NAMALWA (cell line): Measurements from ENCODE around the gene HIVEP3.

Experiments used
- DNase-seq: peaks from one replicate; pipeline ENCODE4 v3.0.0-alpha.2; 2015; ENCODE audit warnings: low spot score

The HIVEP3 gene

DNA sequence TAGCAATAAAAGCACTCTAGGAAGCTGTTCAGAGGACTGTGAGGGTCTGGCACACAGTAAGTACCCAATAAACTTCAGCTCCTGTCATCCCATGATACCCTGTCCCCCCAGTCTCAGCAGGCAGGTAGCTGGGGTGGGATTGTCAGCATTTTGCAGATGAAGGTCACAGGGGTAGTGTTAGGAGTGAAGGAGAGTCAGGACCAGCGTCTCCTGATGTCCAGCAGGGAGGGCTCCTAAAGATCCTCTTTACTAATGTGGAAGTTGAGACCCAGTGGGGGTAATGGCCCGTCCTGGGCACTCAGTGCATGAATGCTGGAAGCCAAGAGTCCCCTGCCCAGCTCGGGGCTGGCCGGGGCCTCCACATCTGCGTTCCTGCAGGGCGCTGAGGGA is 402.9 kb downstream of the HIVEP3 start:
- no peak for DNase-seq

DNA sequence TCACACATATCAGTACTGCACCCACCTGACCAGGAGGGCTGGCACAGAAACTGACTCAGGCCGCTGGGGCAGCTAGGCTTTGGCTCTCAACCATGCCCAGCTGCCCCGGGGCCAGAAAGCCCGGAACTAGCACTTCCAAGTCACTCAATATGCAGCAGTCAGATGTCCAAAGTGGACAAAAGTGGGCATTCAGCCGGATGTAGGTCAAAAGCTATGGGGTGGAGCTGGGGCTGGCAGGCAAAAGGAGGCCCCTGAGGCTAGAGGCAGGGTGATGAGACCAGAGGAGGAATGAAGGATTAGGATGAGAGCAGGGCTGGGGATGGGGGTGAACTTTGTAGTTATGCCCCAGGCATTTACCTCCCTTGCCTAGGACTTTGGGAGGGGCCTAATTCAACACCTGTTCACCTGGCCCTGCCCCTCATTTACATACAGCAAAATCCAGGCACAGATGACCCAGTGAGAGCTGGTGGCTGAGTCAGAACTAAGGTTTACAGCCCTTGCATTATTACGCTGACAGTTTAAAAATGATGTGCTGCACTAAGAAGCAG is 403.5 kb downstream of the HIVEP3 start:
- no peak for DNase-seq

DNA sequence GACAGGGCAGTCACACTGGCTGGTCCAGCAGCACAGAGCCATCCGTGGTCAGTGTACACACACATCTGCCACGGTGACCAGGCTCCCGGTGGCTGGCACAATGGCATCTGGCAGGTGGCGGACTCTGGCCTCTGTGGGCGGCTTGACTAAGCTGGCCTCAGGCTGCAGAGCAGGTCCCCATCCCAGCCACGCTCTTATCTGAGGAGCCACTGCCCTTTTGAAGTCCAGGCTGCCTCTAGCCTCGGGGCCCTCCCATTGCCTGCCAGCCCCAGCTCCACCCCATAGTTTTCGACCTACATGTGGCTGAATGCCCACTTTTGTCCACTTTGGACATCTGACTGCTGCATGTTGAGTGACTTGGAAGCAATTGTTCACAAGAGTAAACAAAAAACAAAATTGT is 404.3 kb downstream of the HIVEP3 start:
- DNase-seq, result no peak

DNA sequence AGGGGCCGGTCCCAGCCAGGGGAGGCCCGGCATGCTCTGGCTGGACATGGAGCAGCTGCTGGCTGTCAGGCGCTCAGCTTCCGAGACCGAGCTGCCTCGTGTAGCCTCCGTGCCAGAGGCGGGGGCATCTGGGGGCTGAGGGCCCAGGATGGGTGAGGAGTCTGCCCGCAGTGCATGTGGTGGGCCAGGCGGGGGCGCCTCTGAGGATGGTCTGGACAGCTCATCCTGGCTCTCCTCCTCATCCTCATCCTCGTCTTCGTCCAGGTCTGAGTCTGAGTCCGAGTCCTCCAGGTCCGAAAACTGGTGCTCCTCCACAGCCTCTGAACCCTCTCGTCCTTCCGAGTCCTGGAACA is 405.4 kb downstream of the HIVEP3 start:
- no peak for DNase-seq

DNA sequence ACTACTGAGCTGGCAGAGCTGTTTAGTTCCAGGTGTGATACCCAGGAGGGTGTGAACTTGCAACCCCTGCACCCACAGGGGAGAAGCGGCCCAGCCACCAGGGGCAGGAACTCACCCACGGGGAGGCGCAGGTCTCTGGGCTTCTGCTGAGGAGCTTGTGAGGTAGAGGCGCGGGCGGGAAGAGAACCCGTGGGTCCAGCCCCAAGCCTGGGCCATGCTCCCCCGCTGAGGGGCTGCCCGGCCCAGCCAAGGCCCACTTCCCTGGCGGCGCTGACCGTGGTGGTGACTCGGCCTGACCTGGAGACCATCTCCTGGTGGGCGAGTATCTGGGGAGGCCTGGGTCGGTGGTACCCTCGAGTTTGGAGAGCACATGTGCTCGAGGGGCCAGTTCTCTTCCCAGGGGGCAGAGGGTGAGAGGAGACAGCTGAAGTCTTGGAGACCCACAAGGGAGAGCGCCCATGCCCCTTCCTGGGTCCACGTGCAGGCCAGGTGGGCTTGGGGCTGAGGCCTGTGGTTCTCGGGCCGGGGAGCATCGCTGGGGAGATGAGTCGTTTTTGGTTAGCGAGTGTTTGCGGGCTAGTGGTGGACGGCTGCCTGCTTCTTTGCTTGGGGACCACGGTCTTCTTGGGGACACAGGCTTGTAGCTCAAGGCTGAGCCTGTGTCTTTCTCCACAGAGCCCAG is 405.9 kb downstream of the HIVEP3 start:
- DNase-seq, result no peak

DNA sequence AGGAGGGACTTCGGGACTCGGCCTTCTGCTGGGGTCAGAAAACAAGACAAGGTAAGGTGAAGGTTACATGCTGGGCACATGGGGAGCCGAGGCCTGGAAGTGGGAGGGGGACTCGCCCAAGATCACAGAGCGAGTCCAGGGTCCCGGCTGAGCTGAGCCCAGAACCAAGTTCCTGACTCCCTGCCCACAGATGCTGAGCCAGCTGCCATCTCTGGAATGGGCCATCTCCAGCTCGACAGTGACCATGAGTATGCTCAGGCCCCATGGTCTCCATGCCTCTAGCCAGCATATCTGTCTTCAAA is 407.5 kb downstream of the HIVEP3 start:
- no peak for DNase-seq

GRCh38 chr1:41510531-41511238 is 408.0 kb downstream of the HIVEP3 start:
- DNase-seq, result no peak

GRCh38 chr1:41509270-41509671 is 409.5 kb downstream of the HIVEP3 start:
- DNase-seq, result no peak

DNA sequence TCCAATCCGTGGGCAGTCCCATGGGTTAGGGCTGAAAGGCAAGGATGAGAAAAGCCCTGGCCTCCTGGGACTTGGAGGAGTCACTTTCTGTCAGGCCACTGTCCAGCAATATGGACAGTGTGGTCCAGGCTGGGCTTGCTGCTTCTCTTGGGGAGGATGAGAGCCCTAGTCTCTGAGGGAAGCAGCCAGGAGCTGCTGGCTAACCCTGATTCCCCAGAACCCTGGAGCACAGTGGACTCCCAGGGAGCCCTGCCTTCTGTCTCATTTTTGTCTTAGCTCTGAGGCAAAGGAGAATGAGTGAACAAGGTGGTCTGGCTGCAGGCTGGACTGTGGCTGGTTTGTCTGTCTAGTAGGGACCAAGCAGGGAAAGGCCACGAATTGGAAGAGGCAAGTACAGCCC is 410.4 kb downstream of the HIVEP3 start:
- no peak for DNase-seq

GRCh38 chr1:41507836-41508235 is 410.9 kb downstream of the HIVEP3 start:
- DNase-seq, result no peak

DNA sequence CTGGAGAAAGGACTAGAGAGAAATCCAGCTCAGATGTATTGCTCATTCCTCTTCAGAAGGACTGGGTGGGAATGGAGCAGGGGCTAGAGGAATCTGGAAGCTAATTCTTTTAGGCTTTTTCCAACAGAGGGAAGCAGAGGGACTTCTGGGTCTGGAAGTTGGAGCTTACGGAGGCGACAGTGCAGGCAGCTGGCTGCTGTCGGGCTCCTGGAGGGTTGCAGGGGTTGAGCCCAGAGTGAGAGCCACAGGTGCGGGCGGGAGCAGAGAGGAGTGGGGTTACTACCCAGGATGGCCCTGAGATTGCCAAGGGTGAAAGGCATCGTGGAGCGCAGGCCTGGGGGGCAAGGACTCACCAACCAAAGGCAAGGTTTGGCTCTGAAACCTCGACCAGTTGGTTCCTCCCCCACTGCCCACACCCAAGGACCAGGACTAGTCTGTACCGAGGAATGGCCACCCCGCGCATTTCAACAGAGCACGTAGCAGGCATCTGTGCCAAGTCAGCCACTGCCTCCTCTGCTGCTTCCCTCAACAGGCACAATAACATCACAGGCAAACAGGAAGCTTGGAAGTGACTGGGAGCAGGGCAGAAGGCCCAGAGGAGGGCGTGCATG is 411.5 kb downstream of the HIVEP3 start:
- no peak for DNase-seq

DNA sequence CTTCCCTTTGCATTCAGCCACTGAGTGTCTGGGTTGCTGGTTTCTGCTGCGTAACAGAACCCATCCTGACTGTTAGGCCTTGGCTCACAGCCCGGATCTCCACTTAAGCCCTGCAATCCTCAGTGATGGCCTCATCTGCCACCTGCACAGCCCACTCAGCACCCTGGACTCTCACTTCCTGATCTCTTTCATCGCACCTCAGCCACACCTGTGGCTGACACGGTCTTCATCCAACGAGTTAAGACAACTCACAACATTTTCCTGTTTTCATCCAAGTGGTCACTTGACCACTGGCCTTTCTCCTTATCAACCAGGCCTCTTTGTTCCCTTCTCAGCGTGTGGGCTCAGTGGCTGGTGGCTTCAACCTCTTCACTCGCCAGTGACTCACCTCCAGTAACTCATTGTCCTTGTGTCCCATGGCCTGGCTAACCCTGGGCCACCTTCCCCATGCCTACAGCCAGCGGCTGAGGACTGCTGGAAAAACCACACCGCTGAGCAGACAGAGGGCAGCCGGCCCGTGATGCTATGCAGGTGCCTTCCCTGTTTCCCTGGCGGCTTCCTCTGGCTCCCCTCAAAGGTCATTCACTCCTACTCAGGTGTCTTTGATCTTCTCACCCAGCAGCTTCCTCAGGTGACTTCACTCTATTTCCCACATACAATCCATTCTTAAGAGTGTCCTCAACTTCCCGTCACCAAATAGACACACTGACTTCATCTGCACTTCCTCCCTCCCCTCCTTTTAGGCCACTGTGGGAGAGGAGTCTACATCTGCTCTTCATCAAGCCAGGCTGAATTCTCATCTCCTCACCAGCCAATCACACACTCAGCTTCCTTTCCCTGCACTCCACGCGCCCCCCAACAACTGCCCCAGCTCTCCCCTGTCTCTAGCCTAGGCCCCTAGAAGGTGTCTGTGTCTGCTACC is 414.3 kb downstream of the HIVEP3 start:
- DNase-seq, result no peak

- no peak for DNase-seq
Observed at GRCh38 chr1:41503538-41504113, 415.1 kb downstream of the HIVEP3 start.

DNA sequence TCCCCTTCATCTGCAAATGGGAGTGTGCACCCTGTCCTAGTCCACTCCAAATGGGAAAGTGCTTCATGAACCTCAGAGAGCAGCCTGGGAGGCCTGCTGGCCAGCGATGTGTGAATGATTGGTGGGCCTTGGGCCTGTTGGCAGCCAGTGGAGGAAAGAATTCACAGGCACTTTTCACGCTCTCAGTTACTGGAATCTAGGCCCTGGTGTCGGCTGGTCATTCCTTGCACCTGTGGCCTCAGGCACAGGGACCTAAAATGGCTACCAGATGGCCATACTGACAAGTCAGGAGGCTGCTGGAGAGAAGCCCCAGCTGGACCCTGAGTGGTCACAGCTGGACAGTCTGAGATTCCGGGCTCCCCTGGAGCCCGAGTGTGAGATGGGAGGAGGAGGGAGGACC is 415.8 kb downstream of the HIVEP3 start:
- DNase-seq, result no peak

- no peak for DNase-seq
Observed at GRCh38 chr1:41501581-41501980, 417.1 kb downstream of the HIVEP3 start.

DNA sequence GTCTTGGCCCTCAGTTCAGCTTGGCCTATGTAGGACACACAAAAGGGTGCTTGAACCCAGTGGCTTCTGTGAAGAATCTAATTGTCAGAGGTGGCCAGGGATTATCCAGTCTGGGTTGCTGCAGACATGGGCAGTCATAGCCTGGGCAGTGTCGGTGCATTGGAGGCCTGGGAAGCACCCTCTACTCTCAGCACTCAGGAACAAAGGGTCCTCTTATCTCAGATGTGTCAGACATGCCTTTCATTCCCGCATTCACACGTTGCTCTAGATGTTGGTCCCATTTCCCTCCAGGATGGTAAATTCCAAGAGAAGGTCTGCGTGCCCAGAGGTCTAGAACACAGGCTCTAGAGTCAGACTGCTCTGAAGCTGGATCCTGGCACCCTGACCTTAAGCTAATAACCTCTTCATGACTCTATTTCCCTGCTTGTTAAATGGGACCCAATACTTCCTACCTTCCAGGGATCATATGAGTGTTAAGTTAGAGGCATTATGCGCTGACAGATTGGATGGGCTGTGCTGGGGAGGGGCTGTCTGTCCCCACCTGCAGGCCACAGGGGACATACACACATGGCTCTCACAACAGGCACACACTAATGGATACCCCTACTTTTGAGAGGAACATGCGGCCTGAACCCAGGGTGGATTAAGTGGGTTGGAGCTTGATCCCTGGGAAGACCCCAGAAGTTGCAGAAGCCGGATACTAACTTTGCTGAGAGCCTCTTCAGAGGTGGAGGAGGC is 417.8 kb downstream of the HIVEP3 start:
- no peak for DNase-seq

GRCh38 chr1:41500378-41500777 is 418.3 kb downstream of the HIVEP3 start:
- no peak for DNase-seq

DNA sequence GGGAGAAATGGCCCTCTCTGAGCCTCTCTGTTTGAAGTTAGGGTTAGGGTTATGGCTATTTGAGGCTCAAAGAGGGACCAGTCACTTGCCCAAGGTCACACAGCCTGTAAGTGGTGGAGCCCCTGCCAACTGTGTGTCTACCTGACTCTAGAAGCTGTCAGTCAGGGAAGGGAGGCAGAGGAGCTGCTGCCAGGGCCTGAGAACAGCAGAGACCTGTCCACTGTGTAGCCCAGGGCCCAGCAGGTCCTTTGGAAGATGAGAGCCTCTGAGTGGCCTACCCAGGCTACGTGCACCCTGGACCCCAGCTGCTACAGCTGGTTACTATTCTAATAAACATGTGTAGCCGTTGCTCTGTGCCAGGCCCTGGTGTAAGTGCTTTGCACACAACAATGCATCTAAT is 419.1 kb downstream of the HIVEP3 start:
- DNase-seq, result no peak

- no peak for DNase-seq
Observed at GRCh38 chr1:41498804-41499203, 419.9 kb downstream of the HIVEP3 start.

DNA sequence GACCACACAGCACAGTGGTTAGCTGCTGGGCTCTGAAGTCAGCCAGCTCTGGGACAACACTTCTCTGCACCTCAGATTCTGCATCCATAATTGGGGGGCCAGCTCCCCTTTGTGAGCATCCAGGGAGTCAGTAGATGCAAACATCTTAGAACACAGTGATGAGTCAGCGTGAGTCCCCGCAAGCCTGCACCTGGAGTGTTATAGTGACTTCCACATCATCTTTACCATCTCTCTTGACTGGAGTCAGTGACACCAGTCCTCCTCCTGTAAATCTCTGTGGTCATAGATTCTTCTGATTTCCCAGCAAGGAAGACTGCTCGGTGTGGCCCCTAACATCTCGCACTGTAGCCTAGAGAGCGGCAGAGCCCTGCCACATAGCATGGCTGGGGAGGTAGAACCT is 420.3 kb downstream of the HIVEP3 start:
- no peak for DNase-seq

DNA sequence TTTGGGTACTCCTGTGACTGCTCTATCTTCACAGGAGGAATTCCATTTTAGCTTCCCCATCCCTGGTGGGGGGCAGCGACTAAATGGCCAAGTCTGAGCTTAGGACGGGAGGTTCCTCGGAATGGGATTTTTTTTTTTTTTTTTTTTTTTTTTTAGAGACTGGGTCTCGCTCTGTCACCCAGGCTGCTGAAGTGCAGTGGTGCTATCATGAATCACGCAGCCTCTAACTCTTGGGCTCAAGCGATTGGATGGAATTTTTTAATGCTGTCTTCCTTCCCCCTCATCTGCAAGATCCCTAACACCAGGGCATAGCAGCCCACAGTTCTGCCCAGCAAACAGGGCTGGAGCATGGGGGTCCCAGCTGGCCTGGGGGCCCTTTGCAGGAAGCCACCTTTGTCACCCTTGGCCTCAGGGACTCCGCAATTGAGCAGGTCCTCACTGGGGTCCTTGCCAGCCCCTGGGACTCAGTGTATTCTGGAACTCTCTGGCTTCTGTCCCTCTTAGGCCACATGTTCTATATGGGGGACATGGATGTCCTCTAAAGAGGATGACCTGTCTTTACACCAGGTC is 421.2 kb downstream of the HIVEP3 start:
- no peak for DNase-seq
